HG02840 (cell line): ENCODE data around the gene NANOS2.

Source experiments
- ATAC-seq: cut with Tn5 transposase; IDR thresholded peaks from one replicate; pipeline ENCODE4 v1.9.1; 2021; ENCODE audit warnings: mild to moderate bottlenecking, moderate library complexity, moderate number of reproducible peaks; ENCODE audit not compliant: unreplicated experiment, low FRiP score

The NANOS2 gene

DNA sequence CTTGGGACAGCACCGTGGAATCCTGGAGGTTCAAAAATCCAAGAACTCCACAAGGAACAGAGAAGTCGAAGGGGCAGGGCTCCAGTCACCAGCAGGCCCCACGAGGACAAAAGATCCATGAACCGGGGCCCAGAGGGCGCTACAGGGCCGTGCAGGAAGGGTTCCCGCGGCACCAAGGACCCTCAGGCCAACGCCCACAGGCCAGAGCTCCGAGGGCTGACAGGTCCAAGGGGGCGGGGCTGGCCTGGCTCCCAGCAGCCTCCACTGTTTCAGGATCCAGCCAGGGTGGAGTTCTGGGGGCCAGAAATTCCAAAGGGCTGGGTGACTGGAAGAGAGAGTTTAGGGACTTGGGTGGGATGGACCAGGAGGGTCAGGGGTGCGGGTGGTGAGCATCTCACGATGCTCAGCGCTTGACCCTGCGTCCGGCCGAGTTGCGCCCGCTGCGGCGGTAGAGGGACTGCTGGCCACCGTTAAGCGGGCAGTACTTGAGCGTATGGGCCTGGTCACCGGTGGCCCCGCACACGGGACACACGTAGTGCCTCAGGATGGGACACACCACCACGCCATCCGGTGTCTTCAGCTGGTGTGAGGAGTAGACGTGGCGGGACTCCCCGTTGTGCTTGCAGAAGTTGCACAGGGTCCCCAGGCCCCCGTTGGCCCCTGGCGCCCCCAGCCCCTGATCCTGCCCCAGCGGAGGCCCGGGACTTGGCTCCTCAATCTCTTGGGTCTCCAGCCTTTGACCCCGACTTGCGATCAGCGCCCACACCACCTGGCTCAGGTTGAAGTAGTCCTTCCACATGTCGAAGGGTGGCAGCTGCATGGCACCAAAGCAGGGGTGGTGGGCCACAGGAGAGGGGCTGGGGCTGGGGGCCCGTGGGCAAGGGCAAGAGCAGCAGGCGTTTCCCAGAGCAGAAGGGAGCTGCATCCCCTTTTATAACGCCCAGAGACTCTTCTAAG lies at the start of gene NANOS2:
Gene NANOS2, minus strand, starts transcription at position 905 of the 957 bp plus-strand sequence. Its CDS starts 85 bp downstream, at position 820.
- no peak for ATAC-seq

DNA sequence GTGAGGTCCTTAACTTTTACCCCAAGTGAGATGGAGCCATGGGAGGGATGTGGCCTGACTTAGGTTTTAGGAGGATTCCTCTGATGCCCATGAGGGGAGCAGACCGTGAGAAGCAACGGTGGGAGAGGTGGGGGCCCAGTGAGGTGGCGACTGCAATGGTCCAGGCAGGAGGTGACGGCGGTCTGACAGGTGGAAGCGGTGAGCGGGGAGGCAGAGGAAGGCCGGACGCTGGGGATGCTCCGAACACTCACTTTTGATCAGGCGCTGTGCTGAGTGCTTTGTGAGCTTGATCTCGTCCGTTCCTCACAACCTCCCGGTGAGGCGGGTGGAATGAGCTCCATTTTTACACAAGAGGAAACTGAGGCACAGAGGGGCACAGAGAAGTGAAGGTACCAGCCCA lies 47.4 kb upstream of the NANOS2 start:
- ATAC-seq, result no peak

DNA sequence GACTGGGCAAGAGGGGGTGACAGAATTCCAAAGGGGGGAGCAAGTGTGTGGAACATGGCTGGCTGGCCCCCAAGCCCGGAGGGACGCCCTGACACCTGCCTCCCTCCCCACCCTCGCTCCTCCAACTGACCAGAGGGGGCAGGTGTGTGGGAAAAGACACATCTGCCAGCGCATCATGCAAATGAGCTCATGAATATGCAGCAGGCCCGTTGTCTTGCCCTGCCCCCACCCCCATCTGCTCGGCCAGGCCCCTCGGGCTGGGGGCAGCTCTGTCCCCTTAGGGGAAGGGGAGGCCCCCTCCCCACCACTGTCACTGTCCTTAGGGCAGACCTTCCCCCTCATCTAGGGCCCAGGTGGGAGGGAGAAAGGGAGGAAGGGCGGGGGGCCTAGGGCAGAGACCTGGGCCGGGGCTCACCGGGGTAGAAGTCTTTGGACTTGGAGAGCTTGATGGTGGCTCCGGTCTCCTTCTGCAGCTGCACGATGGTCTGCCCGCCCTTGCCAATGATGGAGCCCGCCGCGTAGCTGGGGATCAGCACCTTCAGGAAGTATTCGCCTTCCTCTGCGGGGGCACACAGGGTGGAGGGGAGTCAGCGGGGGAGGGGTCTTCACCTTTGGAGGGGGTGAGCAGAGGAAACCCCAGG lies 46.1 kb upstream of the NANOS2 start:
- no peak for ATAC-seq

- no peak for ATAC-seq
Measured at GRCh38 chr19:45959517-45960025, 45.0 kb upstream of the NANOS2 start.

DNA sequence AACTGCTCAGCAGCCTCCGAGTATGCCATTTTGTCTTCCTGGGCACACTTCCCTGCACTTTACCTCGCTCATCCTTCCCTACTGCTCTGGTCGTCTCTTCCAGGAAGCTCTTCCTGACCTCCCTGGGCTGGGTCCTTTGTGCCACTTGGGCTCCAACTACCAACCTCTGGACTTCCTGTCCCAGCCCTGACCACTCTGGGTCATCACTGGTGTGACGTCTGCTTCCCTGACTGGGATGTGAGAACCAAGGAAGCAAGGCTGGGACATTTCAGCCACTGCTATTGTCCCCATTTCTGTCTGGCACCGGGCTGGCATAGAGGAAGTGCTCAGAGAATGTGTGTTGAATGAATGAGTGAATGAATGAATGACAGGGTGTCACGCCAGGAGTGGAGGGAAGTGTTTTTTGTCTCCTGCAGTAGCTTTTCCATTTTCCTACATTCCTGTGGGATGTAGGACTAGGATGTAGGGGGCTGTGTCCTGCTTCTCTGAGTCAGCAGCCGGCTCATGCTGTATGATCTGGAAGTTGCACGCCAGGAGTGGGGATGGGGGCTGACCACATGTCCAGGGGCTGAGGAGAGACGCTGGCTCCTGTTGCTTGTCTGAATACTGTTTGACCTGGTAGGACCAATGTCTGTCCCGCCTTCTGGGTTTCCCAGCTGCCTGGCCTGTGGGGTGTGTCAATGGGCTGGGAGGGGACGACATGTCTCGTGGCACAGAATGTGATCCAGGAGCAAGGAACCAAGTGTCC lies 44.4 kb upstream of the NANOS2 start:
- ATAC-seq, result no peak

- ATAC-seq, result no peak
Measured at GRCh38 chr19:45958320-45958719, 43.7 kb upstream of the NANOS2 start.

- ATAC-seq, result no peak
Measured at GRCh38 chr19:45955905-45956608, 41.5 kb upstream of the NANOS2 start.

DNA sequence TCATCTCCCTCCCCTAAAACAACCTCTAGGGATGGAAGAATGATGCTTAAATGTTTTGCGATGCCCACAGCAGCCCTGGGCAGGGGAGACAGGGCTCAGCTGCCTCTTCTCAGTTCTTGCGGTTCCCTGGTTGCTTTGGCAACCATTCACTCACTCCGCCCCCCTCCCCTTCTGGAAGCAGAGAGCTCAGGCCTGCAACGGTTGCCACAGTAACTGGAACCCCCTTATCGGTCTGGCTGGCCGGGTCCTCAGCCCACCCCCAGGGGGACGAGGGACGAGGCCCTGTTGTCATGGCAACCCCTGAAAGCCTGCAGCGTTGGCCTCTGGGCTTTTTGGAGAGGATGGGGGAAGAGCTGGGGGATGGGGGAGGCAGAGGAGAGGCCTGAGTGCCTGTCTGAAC lies 39.6 kb upstream of the NANOS2 start:
- no peak for ATAC-seq

- ATAC-seq, result no peak
Measured at GRCh38 chr19:45953676-45954075, 39.1 kb upstream of the NANOS2 start.

GRCh38 chr19:45952686-45953505 lies 38.3 kb upstream of the NANOS2 start:
- no peak for ATAC-seq

DNA sequence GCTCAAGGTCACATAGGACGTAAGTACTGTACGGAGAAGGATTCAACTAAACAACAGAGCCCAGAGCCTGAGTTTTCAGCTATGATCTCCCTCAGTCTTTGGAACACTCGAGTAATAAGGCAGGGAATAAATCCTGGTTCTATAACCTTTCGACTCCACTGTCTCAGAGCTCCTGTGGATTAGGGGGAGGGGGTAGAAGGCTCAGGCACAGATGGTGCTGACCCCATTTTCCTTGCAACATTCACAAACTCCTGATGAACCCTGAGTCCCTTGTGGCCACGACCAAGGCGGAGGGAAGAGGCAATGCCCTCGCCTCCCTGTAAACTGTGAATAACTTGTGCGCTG lies 37.7 kb upstream of the NANOS2 start:
- ATAC-seq, result no peak

- no peak for ATAC-seq
Measured at GRCh38 chr19:45947926-45948325, 33.3 kb upstream of the NANOS2 start.

GRCh38 chr19:45940515-45940805 lies 25.9 kb upstream of the NANOS2 start:
- no peak for ATAC-seq

GRCh38 chr19:45939792-45940514 lies 25.4 kb upstream of the NANOS2 start:
- ATAC-seq, result no peak

DNA sequence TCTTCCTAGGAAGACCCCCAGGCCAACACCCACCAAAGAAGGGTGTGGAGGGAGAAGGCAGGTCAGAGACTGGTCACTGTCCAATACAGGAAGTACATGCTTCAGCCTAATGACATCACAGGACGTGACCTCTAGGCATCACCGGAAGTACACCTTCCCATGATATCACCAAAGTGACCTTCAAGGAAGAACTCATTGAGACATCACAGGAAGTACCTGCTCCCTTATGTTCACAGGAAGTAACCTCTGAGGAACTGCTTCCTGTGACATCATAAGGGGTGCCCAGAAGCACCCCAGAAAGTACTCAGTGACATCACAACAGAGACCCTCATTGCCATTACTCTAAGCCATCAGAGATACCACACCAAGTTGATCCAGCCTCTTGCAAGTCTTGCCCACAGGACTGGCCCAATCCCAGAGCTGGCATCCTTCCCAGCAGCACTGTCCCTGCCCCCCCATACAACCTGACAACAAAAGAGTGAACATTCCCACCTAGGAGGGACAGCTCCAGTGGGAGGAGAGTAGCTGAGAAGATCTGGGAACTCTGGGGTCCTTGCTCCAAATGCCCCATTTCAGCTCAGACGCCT lies 24.2 kb upstream of the NANOS2 start:
- no peak for ATAC-seq

GRCh38 chr19:45935267-45935666 lies 20.7 kb upstream of the NANOS2 start:
- no peak for ATAC-seq

DNA sequence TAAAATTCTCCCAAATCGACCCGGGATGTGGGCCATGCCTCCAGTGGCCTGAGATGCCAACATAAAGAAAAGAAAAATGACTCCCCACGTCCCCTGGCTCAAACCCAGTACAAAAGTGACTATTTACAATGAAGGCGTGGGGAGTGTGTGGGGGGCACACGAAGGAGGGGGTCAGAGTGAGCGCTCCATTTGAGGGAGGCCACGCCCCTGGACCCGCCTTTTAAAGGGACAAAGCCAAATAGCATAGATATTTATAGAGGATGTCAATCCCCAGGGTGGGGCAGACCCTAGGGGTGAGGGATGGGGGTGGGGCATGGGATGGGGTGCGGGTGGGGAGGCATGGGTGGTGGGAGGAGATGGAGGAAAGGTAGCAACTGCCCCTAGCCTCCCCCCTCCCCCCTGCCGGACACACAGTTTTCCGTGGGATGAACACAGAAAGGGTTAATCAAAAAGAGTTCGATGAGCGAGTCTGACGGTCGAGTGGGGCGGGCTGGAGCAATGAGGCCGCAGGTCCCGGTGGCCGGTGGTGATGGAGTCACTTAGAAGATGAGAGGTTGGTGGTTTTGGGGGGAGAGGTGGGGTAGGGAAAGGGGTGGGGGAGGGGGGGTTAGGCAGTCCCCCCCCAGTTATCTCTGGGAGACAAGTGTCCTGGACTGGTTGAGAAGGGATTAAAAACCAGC lies 20.1 kb upstream of the NANOS2 start:
- no peak for ATAC-seq

- ATAC-seq, result no peak
Measured at GRCh38 chr19:45933759-45934158, 19.2 kb upstream of the NANOS2 start.
